OCI-LY1 (cell line): ENCODE data around the gene OLIG3.

Experiments
- CTCF ChIP-seq: fragments of 200-600 bp; sonication (generic), shearing (Covaris generic); IDR thresholded peaks from 2 replicates; pipeline ENCODE4 v1.5.1; 2017; ENCODE audit warnings: mild to moderate bottlenecking, antibody characterized with exemption, low read length, moderate library complexity, mixed read lengths
- EZH2 ChIP-seq: fragments of 200-600 bp; sonication (generic), shearing (Covaris generic); IDR thresholded peaks from 2 replicates; pipeline ENCODE4 v1.8.0; 2017; ENCODE audit warnings: borderline replicate concordance, mixed run types, mild to moderate bottlenecking, antibody characterized with exemption, low read length, moderate library complexity, mixed read lengths

DNA sequence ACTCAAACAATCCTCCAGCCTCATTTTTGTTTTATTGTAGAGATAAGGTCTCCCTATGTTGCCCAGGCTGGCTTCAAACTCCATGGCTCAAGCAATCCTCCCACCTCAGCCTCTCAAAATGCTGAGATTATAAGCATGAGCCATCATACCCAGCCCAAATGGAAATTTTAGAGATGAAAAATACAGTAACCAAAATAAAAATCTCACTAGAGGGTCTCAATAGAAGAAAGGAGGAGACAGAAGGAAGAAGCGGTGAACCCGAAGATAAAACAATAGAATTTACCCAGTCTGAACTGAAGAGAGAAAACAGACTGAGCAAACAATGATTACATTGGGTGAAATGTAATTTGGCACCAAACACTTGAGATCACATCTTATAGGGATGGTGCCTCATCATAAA is 16.7 kb upstream of the OLIG3 start:
- no peak for TF ChIP-seq CTCF
- TF ChIP-seq EZH2: no peak
